Activated B cell treated with CpG ODN at 0.5 μM for 24 hours (primary cell): ENCODE data around the gene NAALADL2. TPM values are rescaled to one million over a fixed set of nuclear protein-coding genes. Genes with fewer than 3 reads are reported as not detected.

Experiments used
- ATAC-seq: fragments of 200-7000 bp; cut with Tn5 transposase; one replicate; pipeline ENCODE4 v1.10.0; 2021; ENCODE audit warnings: low read depth, mild to moderate bottlenecking, moderate library complexity
- CTCF ChIA-PET: fragments of 350-600 bp; sonication (Branson Sonifier 250); formaldehyde crosslinking; loops from one replicate; lab custom pipeline; 2021; ENCODE audit warnings: antibody characterized with exemption; lab: Charles Lee
- POLR2A ChIA-PET: fragments of 350-600 bp; sonication (Branson Sonifier 250); formaldehyde crosslinking; loops from one replicate; lab custom pipeline; 2021; ENCODE audit warnings: antibody characterized with exemption; lab: Charles Lee
- DNase-seq: peaks from one replicate; pipeline ENCODE4 v3.0.0; 2022
- H3K27ac Mint-ChIP-seq: one replicate; pipeline ENCODE4 v1.8.0; 2020; ENCODE audit warnings: mixed read lengths
- H3K27me3 Mint-ChIP-seq: one replicate; pipeline ENCODE4 v1.8.0; 2021; ENCODE audit warnings: mixed read lengths
- H3K36me3 Mint-ChIP-seq: one replicate; pipeline ENCODE4 v1.8.0; 2021; ENCODE audit warnings: low read depth, mixed read lengths
- H3K4me1 Mint-ChIP-seq: one replicate; pipeline ENCODE4 v1.8.0; 2021; ENCODE audit warnings: mixed read lengths
- H3K4me3 Mint-ChIP-seq: one replicate; pipeline ENCODE4 v1.8.0; 2020; ENCODE audit warnings: mild to moderate bottlenecking, mixed read lengths
- H3K9me3 Mint-ChIP-seq: one replicate; pipeline ENCODE4 v1.8.0; 2020; ENCODE audit warnings: mixed read lengths
- CTCF ChIP-seq: fragments of 200-600 bp; IDR thresholded peaks from one replicate; pipeline ENCODE4 v1.8.0; 2022; ENCODE audit warnings: antibody characterized with exemption, mild to moderate bottlenecking
- intact Hi-C: fragments of 100-400 bp; cut with micrococcal nuclease; formaldehyde crosslinking; loops from one replicate; pipeline ENCODE4 v1.15.1; 2024
- total RNA-seq: library from RNA; stranded (reverse); gene quantifications from 2 replicates; pipeline ENCODE4 v1.2.3, GENCODE V29; 2022

The NAALADL2 gene
- total RNA-seq, 1 donor from 2014 or later = not detected

- no peak overlapping the region for H3K27ac Mint-ChIP-seq
- H3K36me3 Mint-ChIP-seq = no peaks in the 10 kb centered on the region
- no peak for DNase-seq
- peaks cover 16% of the 10 kb centered on the region for H3K9me3 Mint-ChIP-seq
- no peak overlapping the region for H3K4me3 Mint-ChIP-seq
- H3K27me3 Mint-ChIP-seq = no peaks in the 10 kb centered on the region
- no peak for ATAC-seq
- no peaks in the 10 kb centered on the region for H3K4me1 Mint-ChIP-seq
- no peak for TF ChIP-seq CTCF
- intact Hi-C loops = no loop called here
- POLR2A ChIA-PET = no interaction called here
- CTCF ChIA-PET = no interaction called here
Observed at GRCh38 chr3:175057401-175057800, 198.3 kb downstream of the NAALADL2 start.

GRCh38 chr3:175059788-175060187, 200.7 kb downstream of the NAALADL2 start:
- TF ChIP-seq CTCF = no peak
- intact Hi-C loops = no loop called here
- Mint-ChIP-seq H3K4me1 (no peaks in the 10 kb centered on the region), H3K4me3 (no peak overlapping the region), H3K27ac (no peak overlapping the region), H3K9me3 (peaks cover 11% of the 10 kb centered on the region), H3K36me3 (no peaks in the 10 kb centered on the region), H3K27me3 (no peaks in the 10 kb centered on the region)
- CTCF ChIA-PET = no interaction called here
- DNase-seq = no peak
- POLR2A ChIA-PET = no interaction called here
- no peak for ATAC-seq

- H3K27ac Mint-ChIP-seq = no peak overlapping the region
Observed at GRCh38 chr3:175065497-175065896, 206.4 kb downstream of the NAALADL2 start.

GRCh38 chr3:175066617-175067415, 207.7 kb downstream of the NAALADL2 start:
- TF ChIP-seq CTCF = no peak
- no peak overlapping the region for H3K27ac Mint-ChIP-seq
- H3K9me3 Mint-ChIP-seq = peaks cover 2% of the 10 kb centered on the region
- no peaks in the 10 kb centered on the region for H3K27me3 Mint-ChIP-seq
- no peak for DNase-seq
- no peak overlapping the region for H3K4me3 Mint-ChIP-seq
- no peak for ATAC-seq
- ChIA-PET POLR2A (no interaction called here), CTCF (no interaction called here)
- H3K4me1 Mint-ChIP-seq = no peaks in the 10 kb centered on the region
- H3K36me3 Mint-ChIP-seq = no peaks in the 10 kb centered on the region
- intact Hi-C loops = no loop called here

More at GRCh38 chr3:175065497-175065896, 206.4 kb downstream of the NAALADL2 start:
- no peak overlapping the region for H3K4me3 Mint-ChIP-seq
- TF ChIP-seq CTCF = no peak
- POLR2A ChIA-PET = no interaction called here
- H3K9me3 Mint-ChIP-seq = peaks cover 2% of the 10 kb centered on the region
- no peaks in the 10 kb centered on the region for H3K36me3 Mint-ChIP-seq
- no peaks in the 10 kb centered on the region for H3K4me1 Mint-ChIP-seq
- ATAC-seq (no peak), DNase-seq (no peak)
- CTCF ChIA-PET = no interaction called here
- intact Hi-C loops = no loop called here
- no peaks in the 10 kb centered on the region for H3K27me3 Mint-ChIP-seq

- H3K9me3 Mint-ChIP-seq = peaks cover 2% of the 10 kb centered on the region
- H3K36me3 Mint-ChIP-seq = no peaks in the 10 kb centered on the region
- DNase-seq (no peak), ATAC-seq (no peak)
- no peak for TF ChIP-seq CTCF
- POLR2A ChIA-PET = no interaction called here
- H3K4me3 Mint-ChIP-seq = no peak overlapping the region
- intact Hi-C loops = no loop called here
- H3K4me1 Mint-ChIP-seq = no peaks in the 10 kb centered on the region
- CTCF ChIA-PET = no interaction called here
- no peaks in the 10 kb centered on the region for H3K27me3 Mint-ChIP-seq
- no peak overlapping the region for H3K27ac Mint-ChIP-seq
Observed at GRCh38 chr3:175068587-175068986, 209.5 kb downstream of the NAALADL2 start.
